GM23338 (cell line): Measurements from ENCODE around the gene PNKP. TPM values are rescaled to one million over a fixed set of nuclear protein-coding genes. Genes with fewer than 3 reads are reported as not detected.

ENCODE experiments used
- ATAC-seq: fragments of 200-7000 bp; cut with Tn5 transposase; 3 replicates; pipeline ENCODE4 v1.9.1; 2020
- DNase-seq: peaks from one replicate; pipeline ENCODE4 v3.0.0-alpha.2; 2015; ENCODE audit warnings: low spot score
- H2AFZ ChIP-seq: fragments of 200-600 bp; sonication (generic); 2 replicates; pipeline ENCODE4 v1.8.0; 2016; ENCODE audit warnings: antibody characterized with exemption, mild to moderate bottlenecking, moderate library complexity
- H3F3A ChIP-seq: fragments of 200-600 bp; sonication (generic); replicated peaks from 2 replicates; pipeline ENCODE4 v1.8.0; 2017; ENCODE audit warnings: antibody characterized with exemption, mixed run types, low read depth
- H3K27ac ChIP-seq: fragments of 200-600 bp; sonication (generic); 2 replicates; pipeline ENCODE4 v1.6.1; 2016; ENCODE audit warnings: low read depth
- H3K27me3 ChIP-seq: fragments of 200-600 bp; sonication (generic); 2 replicates; pipeline ENCODE4 v1.8.0; 2016; ENCODE audit warnings: mild to moderate bottlenecking, mixed run types, moderate library complexity; ENCODE audit not compliant: insufficient read depth
- H3K36me3 ChIP-seq: fragments of 200-600 bp; sonication (generic); 2 replicates; pipeline ENCODE4 v1.8.0; 2016; ENCODE audit warnings: mild to moderate bottlenecking; ENCODE audit not compliant: insufficient read depth
- H3K4me1 ChIP-seq: fragments of 200-600 bp; sonication (generic); 2 replicates; pipeline ENCODE4 v1.8.0; 2016; ENCODE audit warnings: mild to moderate bottlenecking, moderate library complexity; ENCODE audit not compliant: insufficient read depth
- H3K4me2 ChIP-seq: fragments of 200-600 bp; sonication (generic); 2 replicates; pipeline ENCODE4 v1.7.1; 2017; ENCODE audit warnings: mixed run types
- H3K4me3 ChIP-seq: fragments of 200-600 bp; sonication (generic); 2 replicates; pipeline ENCODE4 v1.6.1; 2016; ENCODE audit warnings: mixed run types
- H3K79me2 ChIP-seq: fragments of 200-600 bp; sonication (generic); replicated peaks from 2 replicates; pipeline ENCODE4 v1.8.0; 2017; ENCODE audit warnings: mild to moderate bottlenecking; ENCODE audit not compliant: insufficient read depth
- H3K9me2 ChIP-seq: fragments of 200-600 bp; sonication (generic); 2 replicates; pipeline ENCODE4 v1.8.0; 2017; ENCODE audit not compliant: insufficient read depth
- H4K20me1 ChIP-seq: fragments of 200-600 bp; sonication (generic); replicated peaks from 2 replicates; pipeline ENCODE4 v1.8.0; 2017; ENCODE audit warnings: mild to moderate bottlenecking; ENCODE audit not compliant: insufficient read depth
- H3K27ac Mint-ChIP-seq: 2 replicates; pipeline ENCODE4 v1.8.0; 2020; ENCODE audit warnings: inconsistent platforms, mild to moderate bottlenecking, moderate library complexity, mixed read lengths
- H3K27me3 Mint-ChIP-seq: 3 replicates; pipeline ENCODE4 v1.8.0; 2022; ENCODE audit warnings: low read depth, mild to moderate bottlenecking, moderate library complexity, mixed read lengths, inconsistent platforms; ENCODE audit not compliant: insufficient read depth, poor library complexity
- H3K36me3 Mint-ChIP-seq: 3 replicates; pipeline ENCODE4 v1.8.0; 2021; ENCODE audit warnings: low read depth, mild to moderate bottlenecking, inconsistent platforms, moderate library complexity, mixed read lengths
- H3K4me1 Mint-ChIP-seq: 3 replicates; pipeline ENCODE4 v1.8.0; 2020; ENCODE audit warnings: mild to moderate bottlenecking, inconsistent platforms, mixed read lengths
- H3K4me3 Mint-ChIP-seq: 3 replicates; pipeline ENCODE4 v1.8.0; 2021; ENCODE audit warnings: moderate library complexity, mild to moderate bottlenecking, inconsistent platforms, mixed read lengths
- H3K9me3 Mint-ChIP-seq: 3 replicates; pipeline ENCODE4 v1.8.0; 2020; ENCODE audit warnings: moderate library complexity, mild to moderate bottlenecking, inconsistent platforms, mixed read lengths
- CREB1 ChIP-seq: fragments of 250-450 bp; sonication (Bioruptor Pico); IDR thresholded peaks from 2 replicates; pipeline ENCODE4 v1.5.0; 2020; ENCODE audit warnings: low read depth, mild to moderate bottlenecking, moderate library complexity
- CTCF ChIP-seq, 2 experiments: fragments of 200-600 bp in 1 of 2; sonication (generic) in 1 of 2; conservative IDR thresholded peaks; 2 replicates each; pipeline versions ENCODE4 v1.5.1 to v1.6.1; 2016 to 2017; ENCODE audit warnings: antibody characterized with exemption in 2 of 2, low read depth in 2 of 2, mild to moderate bottlenecking in 2 of 2, moderate library complexity in 1 of 2
- EZH2 ChIP-seq: fragments of 200-600 bp; sonication (generic); IDR thresholded peaks from one replicate; pipeline ENCODE4 v1.8.0; 2017; ENCODE audit warnings: antibody characterized with exemption, mild to moderate bottlenecking, low read depth; ENCODE audit not compliant: unreplicated experiment
- EZH2phosphoT487 ChIP-seq: fragments of 200-600 bp; sonication (generic); IDR thresholded peaks from one replicate; pipeline ENCODE4 v1.8.1; 2018; ENCODE audit warnings: antibody characterized with exemption; ENCODE audit not compliant: unreplicated experiment
- JUNB ChIP-seq: IDR thresholded peaks from one replicate; pipeline ENCODE4 v1.6.1; 2016; ENCODE audit warnings: antibody characterized with exemption; ENCODE audit not compliant: unreplicated experiment
- NANOG ChIP-seq: IDR thresholded peaks from 2 replicates; pipeline ENCODE4 v1.6.1; 2016; ENCODE audit warnings: antibody characterized with exemption, borderline replicate concordance
- REST ChIP-seq: IDR thresholded peaks from one replicate; pipeline ENCODE4 v1.6.1; 2018; ENCODE audit warnings: antibody characterized with exemption; ENCODE audit not compliant: unreplicated experiment
- STAT1 ChIP-seq: IDR thresholded peaks from one replicate; pipeline ENCODE4 v1.6.1; 2016; ENCODE audit warnings: antibody characterized with exemption; ENCODE audit not compliant: unreplicated experiment
- ZNF331 ChIP-seq: fragments of 250-450 bp; sonication (Bioruptor Pico); IDR thresholded peaks from 2 replicates; pipeline ENCODE4 v1.5.0; 2020; ENCODE audit warnings: low read depth, mild to moderate bottlenecking, moderate library complexity
- polyA plus RNA-seq: library from polyadenylated mRNA; unstranded; fragments of >200 nt; fragmentation: Nextera tagmentation; extraction: Ambion mirVana; gene quantifications from 2 replicates; pipeline ENCODE4 v1.2.1, GENCODE V29; 2016
- total RNA-seq: library from RNA; depleted of rRNA; stranded (reverse); fragments of >200 nt; shearing (Covaris generic); gene quantifications from 2 replicates; pipeline ENCODE4 v1.2.3, GENCODE V29; 2014
- TF ChIP-seq, protein P1 (sequence below): fragments of 250-450 bp; sonication (Bioruptor Pico); IDR thresholded peaks from 2 replicates; pipeline ENCODE4 v1.5.0; 2020; ENCODE audit warnings: mild to moderate bottlenecking, moderate library complexity

The PNKP gene
- total and polyA plus RNA-seq, 2 experiments from 2014 or later = 99.6 to 109 TPM

DNA sequence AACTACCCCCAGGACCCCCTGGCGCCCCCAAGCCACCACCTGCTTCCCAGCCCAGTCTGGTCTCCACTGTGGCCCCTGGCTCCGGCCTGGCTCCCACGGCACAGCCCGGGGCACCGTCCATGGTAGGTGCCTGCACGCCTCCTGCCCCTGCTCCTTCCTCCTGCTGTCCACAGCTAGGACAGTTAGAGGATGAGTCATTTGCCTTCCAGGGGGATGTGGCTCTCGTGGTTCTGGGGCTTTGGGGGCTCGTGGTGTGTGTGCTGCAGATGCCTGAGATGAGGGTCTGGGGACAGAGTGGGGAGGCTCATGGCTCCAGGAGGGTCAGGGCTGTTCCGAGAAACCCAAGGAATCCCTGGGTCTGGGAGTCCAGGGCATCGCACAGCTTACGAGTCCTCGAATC is 36.6 kb downstream of the PNKP start (continued):
- no peak for TF ChIP-seq REST
- TF ChIP-seq JUNB = no peak
- no peak for TF ChIP-seq ZNF331 (CRISPR knock-in tag)
- TF ChIP-seq EZH2 = no peak

- no peak overlapping the region for H3K27ac Mint-ChIP-seq
- H3K27me3 Mint-ChIP-seq = peaks cover 11% of the 10 kb centered on the region
- ATAC-seq (no peak), DNase-seq (no peak)
- Histone ChIP-seq H3K4me1 (no peaks in the 10 kb centered on the region), H3K79me2 (no peaks in the 10 kb centered on the region), H3K9me2 (no peaks in the 10 kb centered on the region), H2AFZ (no peak overlapping the region), H3K27me3 (no peaks in the 10 kb centered on the region), H4K20me1 (no peaks in the 10 kb centered on the region; the same call in 1 of the 2 replicates), H3K27ac (no peak overlapping the region), H3K36me3 (no peaks in the 10 kb centered on the region), H3K4me2 (no peak overlapping the region), H3K4me3 (no peak overlapping the region), H3F3A (no peaks in the 10 kb centered on the region)
- no peaks in the 10 kb centered on the region; the same call in 2 of the 3 replicates for H3K9me3 Mint-ChIP-seq
- H3K4me1 Mint-ChIP-seq = no peaks in the 10 kb centered on the region; the same call in 2 of the 3 replicates
- no peak overlapping the region for H3K4me3 Mint-ChIP-seq
- H3K36me3 Mint-ChIP-seq = peaks cover 21% of the 10 kb centered on the region
- TF ChIP-seq CTCF (conservative IDR thresholded peaks at IDR 0.05; ENCODE audit: low read depth in 2 of 2) (no peak), REST (no peak), ZNF331 (CRISPR knock-in tag) (no peak), CREB1 (CRISPR knock-in tag) (no peak), EZH2phosphoT487 (no peak), NANOG (no peak), JUNB (no peak), STAT1 (no peak)
- TF ChIP-seq, protein P1, sequence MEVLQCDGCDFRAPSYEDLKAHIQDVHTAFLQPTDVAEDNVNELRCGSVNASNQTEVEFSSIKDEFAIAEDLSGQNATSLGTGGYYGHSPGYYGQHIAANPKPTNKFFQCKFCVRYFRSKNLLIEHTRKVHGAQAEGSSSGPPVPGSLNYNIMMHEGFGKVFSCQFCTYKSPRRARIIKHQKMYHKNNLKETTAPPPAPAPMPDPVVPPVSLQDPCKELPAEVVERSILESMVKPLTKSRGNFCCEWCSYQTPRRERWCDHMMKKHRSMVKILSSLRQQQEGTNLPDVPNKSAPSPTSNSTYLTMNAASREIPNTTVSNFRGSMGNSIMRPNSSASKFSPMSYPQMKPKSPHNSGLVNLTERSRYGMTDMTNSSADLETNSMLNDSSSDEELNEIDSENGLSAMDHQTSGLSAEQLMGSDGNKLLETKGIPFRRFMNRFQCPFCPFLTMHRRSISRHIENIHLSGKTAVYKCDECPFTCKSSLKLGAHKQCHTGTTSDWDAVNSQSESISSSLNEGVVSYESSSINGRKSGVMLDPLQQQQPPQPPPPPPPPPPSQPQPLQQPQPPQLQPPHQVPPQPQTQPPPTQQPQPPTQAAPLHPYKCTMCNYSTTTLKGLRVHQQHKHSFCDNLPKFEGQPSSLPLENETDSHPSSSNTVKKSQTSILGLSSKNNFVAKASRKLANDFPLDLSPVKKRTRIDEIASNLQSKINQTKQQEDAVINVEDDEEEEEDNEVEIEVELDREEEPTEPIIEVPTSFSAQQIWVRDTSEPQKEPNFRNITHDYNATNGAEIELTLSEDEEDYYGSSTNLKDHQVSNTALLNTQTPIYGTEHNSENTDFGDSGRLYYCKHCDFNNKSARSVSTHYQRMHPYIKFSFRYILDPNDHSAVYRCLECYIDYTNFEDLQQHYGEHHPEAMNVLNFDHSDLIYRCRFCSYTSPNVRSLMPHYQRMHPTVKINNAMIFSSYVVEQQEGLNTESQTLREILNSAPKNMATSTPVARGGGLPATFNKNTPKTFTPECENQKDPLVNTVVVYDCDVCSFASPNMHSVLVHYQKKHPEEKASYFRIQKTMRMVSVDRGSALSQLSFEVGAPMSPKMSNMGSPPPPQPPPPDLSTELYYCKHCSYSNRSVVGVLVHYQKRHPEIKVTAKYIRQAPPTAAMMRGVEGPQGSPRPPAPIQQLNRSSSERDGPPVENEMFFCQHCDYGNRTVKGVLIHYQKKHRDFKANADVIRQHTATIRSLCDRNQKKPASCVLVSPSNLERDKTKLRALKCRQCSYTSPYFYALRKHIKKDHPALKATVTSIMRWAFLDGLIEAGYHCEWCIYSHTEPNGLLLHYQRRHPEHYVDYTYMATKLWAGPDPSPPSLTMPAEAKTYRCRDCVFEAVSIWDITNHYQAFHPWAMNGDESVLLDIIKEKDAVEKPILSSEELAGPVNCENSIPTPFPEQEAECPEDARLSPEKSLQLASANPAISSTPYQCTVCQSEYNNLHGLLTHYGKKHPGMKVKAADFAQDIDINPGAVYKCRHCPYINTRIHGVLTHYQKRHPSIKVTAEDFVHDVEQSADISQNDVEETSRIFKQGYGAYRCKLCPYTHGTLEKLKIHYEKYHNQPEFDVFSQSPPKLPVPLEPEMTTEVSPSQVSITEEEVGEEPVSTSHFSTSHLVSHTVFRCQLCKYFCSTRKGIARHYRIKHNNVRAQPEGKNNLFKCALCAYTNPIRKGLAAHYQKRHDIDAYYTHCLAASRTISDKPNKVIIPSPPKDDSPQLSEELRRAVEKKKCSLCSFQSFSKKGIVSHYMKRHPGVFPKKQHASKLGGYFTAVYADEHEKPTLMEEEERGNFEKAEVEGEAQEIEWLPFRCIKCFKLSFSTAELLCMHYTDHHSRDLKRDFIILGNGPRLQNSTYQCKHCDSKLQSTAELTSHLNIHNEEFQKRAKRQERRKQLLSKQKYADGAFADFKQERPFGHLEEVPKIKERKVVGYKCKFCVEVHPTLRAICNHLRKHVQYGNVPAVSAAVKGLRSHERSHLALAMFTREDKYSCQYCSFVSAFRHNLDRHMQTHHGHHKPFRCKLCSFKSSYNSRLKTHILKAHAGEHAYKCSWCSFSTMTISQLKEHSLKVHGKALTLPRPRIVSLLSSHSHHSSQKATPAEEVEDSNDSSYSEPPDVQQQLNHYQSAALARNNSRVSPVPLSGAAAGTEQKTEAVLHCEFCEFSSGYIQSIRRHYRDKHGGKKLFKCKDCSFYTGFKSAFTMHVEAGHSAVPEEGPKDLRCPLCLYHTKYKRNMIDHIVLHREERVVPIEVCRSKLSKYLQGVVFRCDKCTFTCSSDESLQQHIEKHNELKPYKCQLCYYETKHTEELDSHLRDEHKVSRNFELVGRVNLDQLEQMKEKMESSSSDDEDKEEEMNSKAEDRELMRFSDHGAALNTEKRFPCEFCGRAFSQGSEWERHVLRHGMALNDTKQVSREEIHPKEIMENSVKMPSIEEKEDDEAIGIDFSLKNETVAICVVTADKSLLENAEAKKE (CRISPR knock-in tag) = no peak
Observed at GRCh38 chr19:49829721-49830120, 37.7 kb downstream of the PNKP start.
